ENCODE data around the gene NXN.

Gene NXN

GRCh38 chr17:930258-930657, 49.3 kb downstream of the NXN start:
- TF ChIP-seq CTCF (IDR thresholded peaks at IDR 0.05): no peak

- TF ChIP-seq CTCF (IDR thresholded peaks at IDR 0.05): no peak
Measured at GRCh38 chr17:929586-929985, 50.0 kb downstream of the NXN start.

- TF ChIP-seq CTCF (IDR thresholded peaks at IDR 0.05): no peak
Measured at GRCh38 chr17:927611-928461, 51.7 kb downstream of the NXN start.

- TF ChIP-seq CTCF (IDR thresholded peaks at IDR 0.05): no peak
Measured at GRCh38 chr17:925817-926216, 53.8 kb downstream of the NXN start.

- TF ChIP-seq CTCF (IDR thresholded peaks at IDR 0.05): no peak
Measured at GRCh38 chr17:924711-925475, 54.7 kb downstream of the NXN start.

GRCh38 chr17:923633-924032, 55.9 kb downstream of the NXN start:
- TF ChIP-seq CTCF (IDR thresholded peaks at IDR 0.05): no peak

- no peak for TF ChIP-seq CTCF (IDR thresholded peaks at IDR 0.05)
Measured at GRCh38 chr17:921161-921560, 58.4 kb downstream of the NXN start.

All from LNCAP (cell line).